ENCODE data around the gene TTLL9. TPM values are rescaled to one million over a fixed set of nuclear protein-coding genes. Genes with fewer than 3 reads are reported as not detected.
A peak's percentile ranks its signal among the peaks of the same experiment; 100 is the strongest.

TTLL9 gene
- total RNA-seq, 2 experiments from 2014 or later = not detected

DNA sequence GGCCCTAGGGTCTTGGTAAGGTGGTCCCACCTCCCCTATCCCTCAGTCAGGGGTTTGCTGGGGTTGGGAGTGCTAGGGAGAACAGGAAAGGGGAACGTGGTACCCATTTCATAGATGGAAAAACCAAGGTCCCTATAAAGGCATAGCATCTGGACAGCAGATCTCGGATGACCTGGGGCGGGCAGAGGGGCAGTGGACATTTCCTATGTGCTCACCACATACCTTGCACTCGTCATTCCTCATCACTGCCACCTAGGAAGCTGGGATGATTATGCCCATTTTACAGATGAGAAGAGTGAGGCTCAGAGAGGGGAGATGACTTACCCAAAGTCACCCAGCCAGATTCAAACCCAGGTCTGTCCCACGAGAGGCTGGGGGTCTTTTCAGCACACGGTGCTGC lies 39.2 kb upstream of the TTLL9 start:
- Mint-ChIP-seq H3K36me3 (no peaks in the 10 kb centered on the region), H3K4me3 (no peak overlapping the region), H3K27ac (no peak overlapping the region), H3K27me3 (peaks cover 4% of the 10 kb centered on the region), H3K4me1 (peaks cover 12% of the 10 kb centered on the region), H3K9me3 (ENCODE audit: low read depth) (no peaks in the 10 kb centered on the region)
- no peak for ATAC-seq
- CTCF ChIA-PET = interaction anchor here (0.9 to 1.0 kb wide), 2 partner anchors 8 to 21 kb away, joined by 3 to 4 read pairs; no protein-coding TSS in a partner anchor
- no peak for DNase-seq

GRCh38 chr20:31831771-31832306 lies 38.6 kb upstream of the TTLL9 start:
- CTCF ChIA-PET = interaction anchor here (0.7 to 1.0 kb wide), 3 partner anchors 9 to 270 kb away, joined by 3 to 4 read pairs (median 3); no protein-coding TSS in a partner anchor
- peaks cover 4% of the 10 kb centered on the region for H3K27me3 Mint-ChIP-seq
- DNase-seq = no peak
- H3K36me3 Mint-ChIP-seq = no peaks in the 10 kb centered on the region
- no peak for ATAC-seq
- H3K27ac Mint-ChIP-seq = no peak overlapping the region
- H3K9me3 Mint-ChIP-seq (ENCODE audit: low read depth) = no peaks in the 10 kb centered on the region
- no peak overlapping the region for H3K4me3 Mint-ChIP-seq
- peaks cover 18% of the 10 kb centered on the region for H3K4me1 Mint-ChIP-seq

DNA sequence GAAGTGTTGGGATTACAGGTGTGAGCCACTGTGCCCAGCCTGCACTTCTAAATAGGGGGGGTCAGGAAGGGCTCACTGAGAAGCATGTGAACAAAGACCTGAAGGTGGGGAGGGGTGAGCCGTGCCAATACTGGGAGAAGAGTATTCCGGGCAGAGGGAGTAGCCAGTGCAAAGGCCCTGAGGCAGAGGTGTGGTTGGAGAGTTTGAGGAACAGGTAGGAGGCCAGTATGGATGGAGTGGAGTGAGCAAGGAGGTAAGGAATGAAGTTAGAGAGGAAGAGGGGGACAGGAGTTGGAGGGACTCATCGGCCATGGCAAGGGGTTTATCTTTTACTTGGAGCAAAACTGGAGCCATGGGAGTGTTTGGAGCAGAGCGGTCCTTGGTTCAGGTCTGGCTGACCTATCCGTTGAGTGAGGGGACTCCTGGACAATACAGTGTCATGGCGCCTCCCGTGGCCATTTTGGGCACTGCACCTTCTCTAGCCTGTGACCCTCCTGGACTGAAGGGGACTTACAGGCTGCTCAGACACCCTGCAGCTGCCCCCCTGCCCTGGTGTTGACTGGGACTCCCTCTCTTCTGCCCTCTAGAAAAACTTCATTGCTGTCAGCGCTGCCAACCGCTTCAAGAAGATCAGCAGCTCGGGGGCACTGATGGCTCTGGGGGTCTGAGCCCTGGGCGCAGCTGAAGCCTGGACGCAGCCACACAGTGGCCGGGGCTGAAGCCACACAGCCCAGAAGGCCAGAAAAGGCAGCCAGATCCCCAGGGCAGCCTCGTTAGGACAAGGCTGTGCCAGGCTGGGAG lies 37.1 kb upstream of the TTLL9 start:
- peaks cover 4% of the 10 kb centered on the region for H3K27me3 Mint-ChIP-seq
- no peaks in the 10 kb centered on the region for H3K36me3 Mint-ChIP-seq
- peak; percentile 38 for ATAC-seq
- H3K27ac Mint-ChIP-seq = no peak overlapping the region
- H3K9me3 Mint-ChIP-seq (ENCODE audit: low read depth) = no peaks in the 10 kb centered on the region
- CTCF ChIA-PET = interaction anchor here (1.1 to 2.5 kb wide), 5 partner anchors 11 to 49 kb away, joined by 3 to 22 read pairs (median 6); partner anchors contain the start of gene FOXS1
- no peak overlapping the region for H3K4me3 Mint-ChIP-seq
- peak; percentile 74 for DNase-seq
- peaks cover 25% of the 10 kb centered on the region for H3K4me1 Mint-ChIP-seq

DNA sequence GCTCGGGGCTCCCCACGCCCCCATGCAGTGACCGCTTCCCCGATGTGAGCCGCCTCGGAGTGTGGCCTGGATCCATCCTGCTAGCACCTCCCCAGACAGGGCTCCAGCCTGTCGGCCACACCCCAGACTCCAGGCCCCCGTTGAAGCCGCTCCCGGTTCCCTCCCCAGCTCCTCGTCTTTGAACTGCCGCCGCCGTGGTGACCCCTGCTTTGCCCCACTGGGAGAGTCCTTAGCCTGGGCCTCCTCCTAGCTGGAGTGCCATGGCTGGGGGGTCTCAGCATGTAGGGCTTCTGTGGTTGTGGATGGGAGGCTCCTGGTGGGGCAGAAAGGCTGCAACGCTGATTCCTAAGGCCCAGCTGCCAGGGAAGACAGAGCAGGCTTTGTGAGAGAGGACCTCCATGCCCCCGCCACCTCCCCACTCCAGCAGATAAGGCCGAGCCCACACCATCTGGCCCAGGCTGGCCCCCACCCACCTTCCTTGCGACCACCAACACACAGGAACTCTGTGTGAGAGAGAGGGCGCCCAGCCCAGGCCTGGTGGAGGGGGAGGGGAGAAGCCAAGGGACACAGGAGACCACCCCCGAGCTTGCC lies 36.4 kb upstream of the TTLL9 start:
- peaks cover 4% of the 10 kb centered on the region for H3K27me3 Mint-ChIP-seq
- no peaks in the 10 kb centered on the region for H3K9me3 Mint-ChIP-seq (ENCODE audit: low read depth)
- no peak for DNase-seq
- H3K36me3 Mint-ChIP-seq = no peaks in the 10 kb centered on the region
- no peak overlapping the region for H3K27ac Mint-ChIP-seq
- no peak overlapping the region for H3K4me3 Mint-ChIP-seq
- CTCF ChIA-PET = interaction anchor here (0.7 to 2.5 kb wide), 8 partner anchors 11 to 49 kb away, joined by 3 to 22 read pairs (median 5); partner anchors contain the start of gene FOXS1
- ATAC-seq = no peak
- H3K4me1 Mint-ChIP-seq = peaks cover 25% of the 10 kb centered on the region

DNA sequence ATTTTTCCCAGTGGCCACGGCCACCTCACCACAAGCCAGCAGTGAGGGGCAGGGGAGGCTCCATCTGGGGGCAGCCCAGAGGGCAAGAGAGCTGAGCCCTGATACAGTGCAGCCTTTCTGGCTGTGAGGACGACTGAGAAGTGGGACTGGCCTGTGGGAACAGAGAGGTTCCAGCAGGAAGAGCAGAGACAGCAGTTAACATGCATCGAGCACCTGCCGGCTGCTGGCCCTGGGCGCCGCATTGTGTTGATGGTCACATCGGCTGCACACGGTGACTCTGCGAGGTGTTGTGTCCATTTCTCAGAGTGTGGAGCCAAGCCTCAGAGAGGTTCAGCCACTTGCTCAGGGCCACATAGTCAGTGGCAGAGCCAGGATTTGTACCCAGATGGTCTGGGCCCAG lies 34.9 kb upstream of the TTLL9 start:
- CTCF ChIA-PET = interaction anchor here (0.8 to 3.9 kb wide), 6 partner anchors 8 to 116 kb away, joined by 3 to 30 read pairs (median 4); partner anchors contain the start of gene PDRG1
- Mint-ChIP-seq H3K36me3 (no peaks in the 10 kb centered on the region), H3K4me3 (no peak overlapping the region), H3K27ac (no peak overlapping the region), H3K9me3 (ENCODE audit: low read depth) (no peaks in the 10 kb centered on the region), H3K4me1 (peaks cover 25% of the 10 kb centered on the region), H3K27me3 (peaks cover 5% of the 10 kb centered on the region)
- ATAC-seq = peak; percentile 8
- no peak for DNase-seq

- CTCF ChIA-PET = interaction anchor here (0.7 to 3.9 kb wide), 8 partner anchors 9 to 196 kb away, joined by 3 to 30 read pairs (median 4); partner anchors contain the start of genes FOXS1 and PDRG1
- no peak overlapping the region for H3K27ac Mint-ChIP-seq
- H3K27me3 Mint-ChIP-seq = peaks cover 10% of the 10 kb centered on the region
Observed at GRCh38 chr20:31835977-31836852, 34.2 kb upstream of the TTLL9 start.

DNA sequence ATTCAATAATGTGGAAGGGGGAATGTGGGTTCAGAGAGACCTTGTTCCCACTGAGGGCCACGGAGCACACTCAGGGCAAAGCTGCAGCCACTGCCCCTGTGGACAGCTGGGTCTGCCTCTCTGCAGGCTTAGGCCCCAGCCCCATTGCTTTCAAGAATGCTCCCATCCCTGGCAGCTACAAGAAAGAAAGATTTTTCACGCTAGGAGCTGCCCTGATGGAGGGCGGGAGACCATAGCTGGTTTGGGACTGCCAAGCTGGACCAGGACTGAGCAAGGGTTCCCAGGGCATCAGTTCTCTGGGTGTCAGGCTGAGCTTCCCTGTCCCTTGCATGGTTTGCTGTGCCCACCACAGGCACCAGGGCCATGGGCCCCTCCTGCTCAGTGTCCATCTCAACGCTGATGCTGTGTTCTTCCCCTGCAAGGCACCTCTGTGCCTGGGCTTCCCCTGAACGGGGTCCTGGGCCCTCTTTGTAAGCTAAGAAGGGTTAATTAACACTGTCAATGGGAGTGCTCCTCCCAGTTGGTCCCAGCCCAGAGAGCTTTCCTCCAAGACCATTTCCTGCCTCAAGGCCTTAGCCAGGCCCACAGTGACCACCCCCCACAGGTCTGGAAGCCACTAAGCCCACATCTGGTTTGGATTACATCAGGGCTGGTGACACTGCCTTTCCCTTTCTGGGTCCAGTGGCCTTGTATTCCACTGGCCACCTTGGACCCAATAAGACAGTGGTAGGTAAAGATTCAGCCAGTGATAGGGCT lies 33.4 kb upstream of the TTLL9 start:
- Mint-ChIP-seq H3K27ac (no peak overlapping the region), H3K27me3 (peaks cover 10% of the 10 kb centered on the region), H3K4me3 (no peak overlapping the region), H3K4me1 (peaks cover 25% of the 10 kb centered on the region), H3K36me3 (no peaks in the 10 kb centered on the region), H3K9me3 (ENCODE audit: low read depth) (no peaks in the 10 kb centered on the region)
- ATAC-seq = no peak
- CTCF ChIA-PET = interaction anchor here (0.7 to 3.9 kb wide), 10 partner anchors 8 to 195 kb away, joined by 3 to 30 read pairs (median 4); partner anchors contain the start of genes FOXS1 and PDRG1
- no peak for DNase-seq

More at GRCh38 chr20:31835977-31836852, 34.2 kb upstream of the TTLL9 start:
- H3K4me1 Mint-ChIP-seq = peaks cover 25% of the 10 kb centered on the region
- H3K4me3 Mint-ChIP-seq = no peak overlapping the region
- ATAC-seq (peak; percentile 61), DNase-seq (peak; percentile 77)
- no peaks in the 10 kb centered on the region for H3K9me3 Mint-ChIP-seq (ENCODE audit: low read depth)
- no peaks in the 10 kb centered on the region for H3K36me3 Mint-ChIP-seq

GRCh38 chr20:31837896-31838397 lies 32.5 kb upstream of the TTLL9 start:
- CTCF ChIA-PET = interaction anchor here (0.9 to 3.9 kb wide), 5 partner anchors 9 to 115 kb away, joined by 3 to 30 read pairs (median 11); no protein-coding TSS in a partner anchor
- peaks cover 10% of the 10 kb centered on the region for H3K27me3 Mint-ChIP-seq
- DNase-seq (no peak), ATAC-seq (no peak)
- H3K27ac Mint-ChIP-seq = no peak overlapping the region
- no peaks in the 10 kb centered on the region for H3K36me3 Mint-ChIP-seq
- no peak overlapping the region for H3K4me3 Mint-ChIP-seq
- H3K4me1 Mint-ChIP-seq = peaks cover 25% of the 10 kb centered on the region
- no peaks in the 10 kb centered on the region for H3K9me3 Mint-ChIP-seq (ENCODE audit: low read depth)

- no peaks in the 10 kb centered on the region for H3K9me3 Mint-ChIP-seq (ENCODE audit: low read depth)
- peaks cover 10% of the 10 kb centered on the region for H3K27me3 Mint-ChIP-seq
- no peak overlapping the region for H3K27ac Mint-ChIP-seq
- CTCF ChIA-PET = interaction anchor here (1.4 to 3.9 kb wide), 4 partner anchors 8 to 22 kb away, joined by 3 to 30 read pairs (median 18); no protein-coding TSS in a partner anchor
- DNase-seq (no peak), ATAC-seq (no peak)
- H3K36me3 Mint-ChIP-seq = no peaks in the 10 kb centered on the region
- no peak overlapping the region for H3K4me3 Mint-ChIP-seq
- H3K4me1 Mint-ChIP-seq = peaks cover 25% of the 10 kb centered on the region
Observed at GRCh38 chr20:31838646-31839292, 31.7 kb upstream of the TTLL9 start.

- Mint-ChIP-seq H3K4me1 (peaks cover 25% of the 10 kb centered on the region), H3K9me3 (ENCODE audit: low read depth) (no peaks in the 10 kb centered on the region), H3K27me3 (peaks cover 8% of the 10 kb centered on the region), H3K4me3 (no peak overlapping the region), H3K36me3 (no peaks in the 10 kb centered on the region), H3K27ac (no peak overlapping the region)
- CTCF ChIA-PET = interaction anchor here (2.7 kb wide), 1 partner anchor 13 kb away, joined by 11 read pairs; no protein-coding TSS in a partner anchor
- ATAC-seq (no peak), DNase-seq (no peak)
Observed at GRCh38 chr20:31839782-31840487, 30.5 kb upstream of the TTLL9 start.
